ENCODE measurements around the gene SPATA21.

DNA sequence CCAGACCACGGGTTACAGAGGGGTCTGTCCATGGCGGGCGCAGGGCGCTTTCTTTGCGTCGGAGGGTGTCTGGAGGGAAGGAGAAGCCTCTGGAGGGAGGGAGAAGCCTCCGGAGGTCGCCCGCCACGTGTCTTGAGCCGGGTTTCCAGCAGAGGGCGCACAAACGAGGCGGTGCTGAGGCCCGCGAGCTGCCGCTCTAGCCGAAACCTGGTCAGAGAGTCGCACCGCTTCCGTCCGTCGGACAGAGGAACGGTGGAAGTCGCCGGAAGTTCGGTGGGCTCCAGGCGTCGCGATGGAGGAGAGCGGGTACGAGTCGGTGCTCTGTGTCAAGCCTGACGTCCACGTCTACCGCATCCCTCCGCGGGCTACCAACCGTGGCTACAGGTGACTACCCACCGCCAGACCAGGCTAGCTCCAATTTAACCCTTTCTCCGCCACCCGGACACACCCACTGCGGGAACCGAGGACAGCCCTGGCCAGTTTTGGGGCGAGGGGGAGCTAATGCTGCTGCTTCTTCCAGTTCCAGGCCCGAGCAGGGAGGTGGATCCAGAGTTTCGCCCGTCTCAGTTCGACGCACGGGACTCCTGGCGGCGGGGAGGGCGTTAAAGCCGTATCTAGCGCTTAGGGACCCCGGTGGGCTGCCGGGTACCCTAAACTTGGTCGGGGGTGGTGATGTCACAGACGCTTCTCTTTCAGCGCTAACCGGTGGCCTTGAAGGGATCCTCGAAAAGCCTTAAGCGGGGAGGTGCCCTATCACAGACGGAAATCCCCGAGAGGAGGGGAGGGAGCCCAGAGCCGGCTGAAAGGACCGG is 3.5 kb upstream of the SPATA21 start, which contains the start of gene NECAP2:
- TF ChIP-seq, protein P1, sequence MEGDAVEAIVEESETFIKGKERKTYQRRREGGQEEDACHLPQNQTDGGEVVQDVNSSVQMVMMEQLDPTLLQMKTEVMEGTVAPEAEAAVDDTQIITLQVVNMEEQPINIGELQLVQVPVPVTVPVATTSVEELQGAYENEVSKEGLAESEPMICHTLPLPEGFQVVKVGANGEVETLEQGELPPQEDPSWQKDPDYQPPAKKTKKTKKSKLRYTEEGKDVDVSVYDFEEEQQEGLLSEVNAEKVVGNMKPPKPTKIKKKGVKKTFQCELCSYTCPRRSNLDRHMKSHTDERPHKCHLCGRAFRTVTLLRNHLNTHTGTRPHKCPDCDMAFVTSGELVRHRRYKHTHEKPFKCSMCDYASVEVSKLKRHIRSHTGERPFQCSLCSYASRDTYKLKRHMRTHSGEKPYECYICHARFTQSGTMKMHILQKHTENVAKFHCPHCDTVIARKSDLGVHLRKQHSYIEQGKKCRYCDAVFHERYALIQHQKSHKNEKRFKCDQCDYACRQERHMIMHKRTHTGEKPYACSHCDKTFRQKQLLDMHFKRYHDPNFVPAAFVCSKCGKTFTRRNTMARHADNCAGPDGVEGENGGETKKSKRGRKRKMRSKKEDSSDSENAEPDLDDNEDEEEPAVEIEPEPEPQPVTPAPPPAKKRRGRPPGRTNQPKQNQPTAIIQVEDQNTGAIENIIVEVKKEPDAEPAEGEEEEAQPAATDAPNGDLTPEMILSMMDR (IDR thresholded peaks at IDR 0.05; ENCODE audit: insufficient read depth, low read length, poor library complexity, severe bottlenecking), result peak; percentile 55
- no peak for TF ChIP-seq EZH2phosphoT487 (conservative IDR thresholded peaks at IDR 0.05; ENCODE audit: low read length)
